K562 (cell line): Measurements from ENCODE around the gene ZCCHC24. TPM values are rescaled to one million over a fixed set of nuclear protein-coding genes. Genes with fewer than 3 reads are reported as not detected.
A peak's percentile ranks its signal among the peaks of the same experiment; 100 is the strongest.

Experiments
- ARNT ChIP-seq, 2 experiments: fragments of 450-650 bp; IDR thresholded peaks; 2 replicates each; pipeline ENCODE4 v1.6.1; 2016; ENCODE audit warnings: mild to moderate bottlenecking in 1 of 2
- CBX1 ChIP-seq: sonication (generic); IDR thresholded peaks from 2 replicates; pipeline ENCODE4 v1.6.1; 2016; ENCODE audit warnings: antibody characterized with exemption, low read depth, mild to moderate bottlenecking
- CREB1 ChIP-seq, 2 experiments: sonication (generic) in 1 of 2; formaldehyde crosslinking in 1 of 2; IDR thresholded peaks; 2 replicates each; pipeline versions ENCODE4 v1.6.1 to v1.8.0; 2012 to 2022; ENCODE audit warnings: inconsistent platforms in 1 of 2, mild to moderate bottlenecking in 1 of 2, missing genetic modification reagents in 1 of 2, moderate library complexity in 1 of 2
- CTCFL ChIP-seq: IDR thresholded peaks from 2 replicates; pipeline ENCODE4 v1.6.1; 2011; ENCODE audit warnings: borderline replicate concordance, low read depth, mild to moderate bottlenecking, moderate library complexity, low read length; ENCODE audit not compliant: insufficient read depth, poor library complexity, severe bottlenecking
- CUX1 ChIP-seq: fragments of 200-800 bp; sonication (Bioruptor generic); IDR thresholded peaks from 2 replicates; pipeline ENCODE4 v1.6.1; 2016; ENCODE audit warnings: missing genetic modification characterization, missing compliant biosample characterization
- DACH1 ChIP-seq: fragments of 450-650 bp; IDR thresholded peaks from 2 replicates; pipeline ENCODE4 v1.6.1; 2018; ENCODE audit not compliant: partially characterized antibody
- FOXM1 ChIP-seq, 2 experiments: fragments of 450-650 bp in 1 of 2; sonication (generic) in 1 of 2; formaldehyde crosslinking in 1 of 2; IDR thresholded peaks; 2 replicates each; pipeline versions ENCODE4 v1.6.1 to v1.9.0; 2017 to 2022; ENCODE audit warnings: low read depth in 2 of 2, mild to moderate bottlenecking in 2 of 2, missing genetic modification reagents in 1 of 2, moderate library complexity in 1 of 2
- GATAD2B ChIP-seq: fragments of 450-650 bp; IDR thresholded peaks from 2 replicates; pipeline ENCODE4 v1.6.1; 2017; ENCODE audit warnings: mild to moderate bottlenecking, borderline replicate concordance
- HMG20B ChIP-seq: fragments of 250-450 bp; sonication (Bioruptor Pico); IDR thresholded peaks from 2 replicates; pipeline ENCODE4 v1.5.0; 2021; ENCODE audit warnings: mild to moderate bottlenecking
- MAFG ChIP-seq: fragments of 450-650 bp; conservative IDR thresholded peaks from 2 replicates; pipeline ENCODE4 v1.6.1; 2016; ENCODE audit warnings: missing genetic modification characterization, missing compliant biosample characterization
- NCOR1 ChIP-seq: fragments of 450-650 bp; IDR thresholded peaks from 2 replicates; pipeline ENCODE4 v1.6.1; 2016; ENCODE audit warnings: mild to moderate bottlenecking, moderate library complexity
- NFYB ChIP-seq: IDR thresholded peaks from 2 replicates; pipeline ENCODE4 v1.6.1; 2011; ENCODE audit warnings: mild to moderate bottlenecking, moderate library complexity; ENCODE audit not compliant: insufficient read length; ENCODE audit errors: extremely low read depth
- SAP30 ChIP-seq: fragments of 200-600 bp; sonication (generic); IDR thresholded peaks from 2 replicates; pipeline ENCODE4 v1.6.1; 2012; ENCODE audit warnings: borderline replicate concordance, low read depth, mild to moderate bottlenecking, moderate library complexity, low read length, control low read depth, inconsistent platforms; ENCODE audit not compliant: insufficient read depth, poor library complexity, severe bottlenecking
- SIRT6 ChIP-seq: IDR thresholded peaks from one replicate; pipeline ENCODE4 v1.6.1; 2012; ENCODE audit warnings: low read depth, mild to moderate bottlenecking, control low read depth, inconsistent platforms, low read length, moderate library complexity
- SIX5 ChIP-seq, 2 experiments: IDR thresholded peaks; 2 replicates each; pipeline ENCODE4 v1.6.1; 2011; ENCODE audit warnings: low read length in 2 of 2, borderline replicate concordance in 1 of 2, low read depth in 1 of 2, mild to moderate bottlenecking in 1 of 2, moderate library complexity in 1 of 2; ENCODE audit not compliant: insufficient read depth in 1 of 2
- SMARCA4 ChIP-seq: fragments of 450-650 bp; IDR thresholded peaks from 2 replicates; pipeline ENCODE4 v1.6.1; 2016
- TAL1 ChIP-seq: fragments of 450-650 bp; IDR thresholded peaks from 2 replicates; pipeline ENCODE4 v1.6.1; 2016; ENCODE audit warnings: mild to moderate bottlenecking
- ZFP1 ChIP-seq: fragments of 450-650 bp; formaldehyde crosslinking; IDR thresholded peaks from 2 replicates; pipeline ENCODE4 v1.4.0; 2020; ENCODE audit warnings: mild to moderate bottlenecking, mixed read lengths
- ZNF146 ChIP-seq: IDR thresholded peaks from one replicate; pipeline ENCODE4 v1.6.1; 2018; ENCODE audit warnings: missing compliant biosample characterization; ENCODE audit not compliant: unreplicated experiment
- polyA plus RNA-seq, 8 experiments: library from polyadenylated mRNA; depleted of rRNA in 4 of 8; stranded (reverse) in 5 of 8; unstranded in 3 of 8; fragments of >200 nt; fragmentation: Nextera tagmentation in 2 of 8; fragmentation: Illumina TruSeq in 1 of 8; extraction: Ambion mirVana in 2 of 8; extraction: Trizol in 1 of 8; gene quantifications; 2 replicates each; pipeline versions ENCODE4 v1.2.1 to v1.2.3, GENCODE V29; 2011 to 2014; ENCODE audit warnings: inconsistent platforms in 1 of 8, missing spikeins in 1 of 8
- total RNA-seq, 7 experiments: library from RNA; depleted of rRNA in 6 of 7; stranded (reverse); fragments of >200 nt in 6 of 7; fragmentation: Illumina TruSeq in 2 of 7; extraction: Trizol in 2 of 7; gene quantifications; 2 replicates each; pipeline versions ENCODE4 v1.2.1 to v1.2.3, GENCODE V29; 2011 to 2021; ENCODE audit warnings: low replicate concordance in 1 of 7

ZCCHC24 gene
- total and polyA plus RNA-seq, 9 of the 15 experiments (the other 6 are each of a cell fraction or from before 2014, with no cell fraction given) = 0.84 to 11.0 (median 4.6) TPM

- TF ChIP-seq FOXM1 (IDR thresholded peaks at IDR 0.05; ENCODE audit: low read depth) (peak; percentile 44; the same call in 1 of the 2 replicates), FOXM1 (CRISPR knock-in tag; IDR thresholded peaks at IDR 0.05; ENCODE audit: low read depth) (no peak), CUX1 (no peak), SIRT6 (no peak), ARNT (IDR thresholded peaks at IDR 0.05) (peak in 1 of 2 experiments; percentile 81; a peak in 1 of 4 replicates), SIX5 (IDR thresholded peaks at IDR 0.05; ENCODE audit: borderline replicate concordance in 1 of 2, insufficient read depth in 1 of 2, low read depth in 1 of 2, low read length in 2 of 2) (no peak), NCOR1 (peak; percentile 86), ZNF146 (CRISPR knock-in tag) (no peak), MAFG (tag) (no peak), HMG20B (no peak), SAP30 (no peak), DACH1 (peak; percentile 70), ZFP1 (CRISPR knock-in tag) (no peak), CREB1 (IDR thresholded peaks at IDR 0.05) (no peak), CREB1 (CRISPR knock-in tag; IDR thresholded peaks at IDR 0.05) (no peak), SMARCA4 (peak; percentile 49), TAL1 (peak; percentile 83), CBX1 (no peak), GATAD2B (0 out of 2 replicates have a peak, but pooled peaks have one; percentile 55), CTCFL (no peak), NFYB (no peak)
Observed at GRCh38 chr10:79387974-79388850, 57.2 kb downstream of the ZCCHC24 start (continued).
